Activated naive CD8-positive, alpha-beta T cell (primary cell): Measurements from ENCODE around the gene PCBP1.
"Not testable (repeated sequence)": the region's sequence is repeated elsewhere in the genome, so short reads cannot be mapped to it uniquely, and the experiment has no call there.

ENCODE experiments used
- H3K27ac Mint-ChIP-seq: one replicate; pipeline ENCODE4 v1.8.0; 2021; ENCODE audit warnings: mixed read lengths
- H3K27me3 Mint-ChIP-seq: one replicate; pipeline ENCODE4 v1.8.0; 2021; ENCODE audit warnings: mixed read lengths
- H3K36me3 Mint-ChIP-seq: one replicate; pipeline ENCODE4 v1.8.0; 2021; ENCODE audit warnings: mixed read lengths
- H3K4me1 Mint-ChIP-seq: one replicate; pipeline ENCODE4 v1.8.0; 2021; ENCODE audit warnings: low read depth, mixed read lengths
- H3K4me3 Mint-ChIP-seq: one replicate; pipeline ENCODE4 v1.8.0; 2021; ENCODE audit warnings: mild to moderate bottlenecking, mixed read lengths
- H3K9me3 Mint-ChIP-seq: one replicate; pipeline ENCODE4 v1.8.0; 2021; ENCODE audit warnings: low read depth, mixed read lengths

PCBP1 gene

GRCh38 chr2:70086838-70087701, at the start of gene PCBP1:
Gene PCBP1 (plus strand): TSS chr2:70087477. CDS start chr2:70087744, 267 bp downstream.
- Mint-ChIP-seq H3K36me3 (peaks cover 32% of the 10 kb centered on the region), H3K4me1 (peaks cover 53% of the 10 kb centered on the region), H3K27ac (peak within 1 kb of the TSS; percentile 99)

GRCh38 chr2:70039366-70039765, 47.9 kb upstream of the PCBP1 start:
- Mint-ChIP-seq H3K27ac (no peak overlapping the region), H3K36me3 (peaks cover 9% of the 10 kb centered on the region), H3K9me3 (no peaks in the 10 kb centered on the region), H3K4me3 (no peak overlapping the region), H3K27me3 (no peaks in the 10 kb centered on the region), H3K4me1 (peaks cover 25% of the 10 kb centered on the region)

More at GRCh38 chr2:70086838-70087701, at the start of gene PCBP1:
- Mint-ChIP-seq H3K4me3 (peak within 1 kb of the TSS; percentile 99), H3K27me3 (no peaks in the 10 kb centered on the region), H3K9me3 (no peaks in the 10 kb centered on the region)

DNA sequence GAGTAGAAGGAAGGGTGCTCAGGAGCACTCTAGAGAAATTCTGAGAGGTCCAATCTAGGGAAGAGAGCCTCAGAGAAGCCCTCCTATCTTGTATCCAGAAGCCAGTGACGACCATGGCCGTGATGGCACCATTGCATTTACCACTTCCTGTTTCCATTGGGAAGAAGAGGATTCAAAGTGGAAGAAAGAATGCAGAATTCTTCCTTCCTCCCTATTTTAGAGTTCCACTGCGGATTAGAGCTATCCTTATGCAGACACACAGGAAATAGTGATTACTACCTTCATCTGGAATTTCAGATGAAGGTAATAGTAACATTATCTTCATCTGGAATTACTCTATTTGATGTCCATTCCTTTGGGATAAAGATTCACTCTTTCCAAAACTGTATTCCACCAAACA, 45.6 kb upstream of the PCBP1 start:
- H3K36me3 Mint-ChIP-seq: peaks cover 5% of the 10 kb centered on the region
- no peak overlapping the region for H3K27ac Mint-ChIP-seq
- H3K4me1 Mint-ChIP-seq: peaks cover 28% of the 10 kb centered on the region
- no peaks in the 10 kb centered on the region for H3K9me3 Mint-ChIP-seq
- H3K4me3 Mint-ChIP-seq: no peak overlapping the region
- no peaks in the 10 kb centered on the region for H3K27me3 Mint-ChIP-seq

DNA sequence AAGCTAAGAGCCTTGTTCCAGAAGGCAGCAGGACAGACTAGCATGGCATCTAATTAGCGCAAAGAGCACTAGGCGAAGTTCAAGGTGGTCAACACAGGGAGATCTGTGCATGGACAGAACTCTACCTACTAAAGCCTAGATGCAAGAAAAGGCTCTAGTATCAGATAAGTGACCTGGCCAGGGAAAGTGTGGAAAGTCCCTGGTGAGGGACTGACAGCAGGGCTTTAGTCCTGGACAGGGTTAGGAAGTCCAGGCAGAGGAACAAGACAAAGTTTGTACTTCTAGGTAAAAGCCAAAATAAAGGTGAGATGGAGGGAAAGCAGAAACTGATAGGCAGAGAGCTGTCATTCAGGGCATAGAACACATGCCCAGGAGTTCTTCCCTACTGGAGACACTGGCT, 45.0 kb upstream of the PCBP1 start:
- H3K27me3 Mint-ChIP-seq: no peaks in the 10 kb centered on the region
- peaks cover 28% of the 10 kb centered on the region for H3K4me1 Mint-ChIP-seq
- H3K27ac Mint-ChIP-seq: no peak overlapping the region
- H3K36me3 Mint-ChIP-seq: peaks cover 9% of the 10 kb centered on the region
- no peaks in the 10 kb centered on the region for H3K9me3 Mint-ChIP-seq
- H3K4me3 Mint-ChIP-seq: no peak overlapping the region

DNA sequence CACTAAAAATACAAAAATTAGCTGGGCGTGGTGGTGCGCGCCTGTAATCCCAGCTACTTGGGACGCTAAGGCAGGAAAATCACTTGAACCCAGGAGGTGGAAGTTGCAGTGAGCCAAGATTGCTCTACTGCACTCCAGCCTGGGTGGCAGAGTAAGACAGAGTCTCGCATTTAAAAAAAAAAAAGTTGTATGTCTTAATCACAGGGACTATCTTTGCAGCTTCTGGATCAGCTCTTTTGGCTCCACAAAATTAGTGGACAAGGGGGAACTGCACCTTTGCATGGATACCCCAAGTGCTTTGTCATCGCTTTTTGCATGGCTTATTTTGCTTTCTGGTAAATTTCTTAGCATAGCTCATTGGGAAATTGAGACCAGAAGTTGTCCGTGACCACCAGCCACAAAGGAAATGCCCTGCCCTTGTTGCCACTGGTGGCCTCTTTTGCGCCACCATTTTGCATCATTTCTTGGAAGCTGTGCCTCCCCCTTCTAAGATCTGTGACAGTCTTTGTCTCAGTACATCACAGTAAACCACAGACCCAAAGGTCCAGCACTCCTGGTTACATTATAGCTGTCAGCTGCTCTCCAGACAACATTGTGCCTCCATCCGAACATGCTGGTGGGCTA, 43.9 kb upstream of the PCBP1 start:
- Mint-ChIP-seq H3K36me3 (peaks cover 11% of the 10 kb centered on the region), H3K27ac (peak overlapping the region; percentile 54), H3K4me3 (no peak overlapping the region), H3K9me3 (no peaks in the 10 kb centered on the region), H3K4me1 (peaks cover 30% of the 10 kb centered on the region), H3K27me3 (no peaks in the 10 kb centered on the region)

GRCh38 chr2:70044290-70045040, 42.8 kb upstream of the PCBP1 start:
- H3K27me3 Mint-ChIP-seq: no peaks in the 10 kb centered on the region
- H3K4me3 Mint-ChIP-seq: no peak overlapping the region
- peak overlapping the region; percentile 54 for H3K27ac Mint-ChIP-seq
- H3K9me3 Mint-ChIP-seq: no peaks in the 10 kb centered on the region
- H3K4me1 Mint-ChIP-seq: peaks cover 30% of the 10 kb centered on the region
- H3K36me3 Mint-ChIP-seq: peaks cover 11% of the 10 kb centered on the region

- Mint-ChIP-seq H3K9me3 (no peaks in the 10 kb centered on the region), H3K4me1 (peaks cover 25% of the 10 kb centered on the region), H3K36me3 (peaks cover 9% of the 10 kb centered on the region), H3K4me3 (no peak overlapping the region), H3K27ac (no peak overlapping the region), H3K27me3 (no peaks in the 10 kb centered on the region)
Observed at GRCh38 chr2:70045405-70045804, 41.9 kb upstream of the PCBP1 start.

- Mint-ChIP-seq H3K27ac (no peak overlapping the region), H3K4me1 (peaks cover 25% of the 10 kb centered on the region), H3K36me3 (peaks cover 9% of the 10 kb centered on the region), H3K9me3 (no peaks in the 10 kb centered on the region), H3K4me3 (no peak overlapping the region), H3K27me3 (no peaks in the 10 kb centered on the region)
Observed at GRCh38 chr2:70045932-70046331, 41.3 kb upstream of the PCBP1 start.

- peaks cover 25% of the 10 kb centered on the region for H3K4me1 Mint-ChIP-seq
- H3K4me3 Mint-ChIP-seq: no peak overlapping the region
- H3K27me3 Mint-ChIP-seq: no peaks in the 10 kb centered on the region
- no peaks in the 10 kb centered on the region for H3K9me3 Mint-ChIP-seq
- peaks cover 9% of the 10 kb centered on the region for H3K36me3 Mint-ChIP-seq
- H3K27ac Mint-ChIP-seq: no peak overlapping the region
Observed at GRCh38 chr2:70046534-70046933, 40.7 kb upstream of the PCBP1 start.

GRCh38 chr2:70047451-70047850, 39.8 kb upstream of the PCBP1 start:
- peak overlapping the region; percentile 34 for H3K27ac Mint-ChIP-seq
- H3K4me3 Mint-ChIP-seq: no peak overlapping the region
- H3K36me3 Mint-ChIP-seq: peaks cover 11% of the 10 kb centered on the region
- H3K9me3 Mint-ChIP-seq: no peaks in the 10 kb centered on the region
- no peaks in the 10 kb centered on the region for H3K27me3 Mint-ChIP-seq
- peaks cover 23% of the 10 kb centered on the region for H3K4me1 Mint-ChIP-seq

GRCh38 chr2:70049255-70049654, 38.0 kb upstream of the PCBP1 start:
- Mint-ChIP-seq H3K36me3 (peaks cover 11% of the 10 kb centered on the region), H3K9me3 (no peaks in the 10 kb centered on the region), H3K4me1 (peaks cover 5% of the 10 kb centered on the region), H3K4me3 (no peak overlapping the region), H3K27ac (peak overlapping the region; percentile 34), H3K27me3 (no peaks in the 10 kb centered on the region)

DNA sequence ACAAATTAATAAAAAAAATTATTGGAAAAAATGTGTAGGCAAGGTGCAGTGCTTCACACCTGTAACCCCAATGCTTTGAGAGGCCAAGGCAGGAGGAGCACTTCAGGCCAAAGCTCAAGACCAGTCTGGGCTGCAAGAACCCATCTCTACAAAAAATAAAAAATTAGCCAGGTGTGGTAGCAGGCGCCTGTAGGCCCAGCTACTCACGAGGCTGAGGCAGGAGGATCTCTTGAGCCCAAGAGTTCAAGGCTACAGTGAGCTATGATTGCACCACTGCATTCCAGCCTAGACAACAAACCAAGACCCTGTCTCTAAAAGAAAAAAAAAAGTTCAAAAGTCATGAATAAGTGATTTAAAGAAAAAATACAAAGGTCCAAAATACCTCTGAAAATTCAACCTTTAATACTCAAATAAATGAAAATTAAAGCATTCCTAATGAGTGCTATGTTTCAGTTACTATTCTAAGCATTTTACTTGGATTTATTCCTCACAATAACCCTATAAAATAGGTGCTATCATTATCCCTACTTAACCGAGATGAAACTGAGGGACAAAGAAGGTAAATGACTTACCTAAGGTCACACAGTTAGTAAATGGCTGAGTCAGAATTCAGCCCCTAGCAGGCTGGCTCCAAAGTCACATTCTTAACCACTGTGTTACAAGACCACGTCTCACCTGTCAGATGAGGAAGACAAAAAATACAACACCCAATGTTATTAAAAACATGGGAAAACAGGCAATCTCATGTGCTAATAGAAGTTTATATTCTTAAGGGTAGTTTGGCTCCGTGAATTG, 36.4 kb upstream of the PCBP1 start:
- H3K36me3 Mint-ChIP-seq: peaks cover 13% of the 10 kb centered on the region
- H3K9me3 Mint-ChIP-seq: no peaks in the 10 kb centered on the region
- H3K4me3 Mint-ChIP-seq: no peak overlapping the region
- H3K27me3 Mint-ChIP-seq: no peaks in the 10 kb centered on the region
- peak overlapping the region; percentile 8 for H3K27ac Mint-ChIP-seq
- H3K4me1 Mint-ChIP-seq: peaks cover 2% of the 10 kb centered on the region

DNA sequence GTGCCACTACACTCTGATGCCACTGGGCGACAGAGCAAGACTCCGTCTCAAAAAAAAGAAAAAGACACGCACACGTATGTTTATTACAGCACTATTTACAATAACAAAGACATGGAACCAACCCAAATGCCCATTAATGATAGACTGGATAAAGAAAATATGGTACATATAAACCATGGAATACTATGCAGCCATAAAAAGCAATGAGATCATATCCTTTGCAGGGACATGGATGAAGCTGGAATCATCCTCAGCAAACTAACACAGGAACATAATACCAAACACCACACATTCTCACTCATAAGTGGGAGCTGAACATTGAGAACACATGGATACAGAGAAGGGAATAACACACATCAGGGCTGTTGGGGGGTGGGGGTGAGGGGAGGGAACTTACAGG, 32.0 kb upstream of the PCBP1 start:
- not testable (repeated sequence) for H3K27ac Mint-ChIP-seq, H3K4me1 Mint-ChIP-seq, H3K4me3 Mint-ChIP-seq, H3K27me3 Mint-ChIP-seq, H3K9me3 Mint-ChIP-seq
- H3K36me3 Mint-ChIP-seq: peaks cover 11% of the 10 kb centered on the region

DNA sequence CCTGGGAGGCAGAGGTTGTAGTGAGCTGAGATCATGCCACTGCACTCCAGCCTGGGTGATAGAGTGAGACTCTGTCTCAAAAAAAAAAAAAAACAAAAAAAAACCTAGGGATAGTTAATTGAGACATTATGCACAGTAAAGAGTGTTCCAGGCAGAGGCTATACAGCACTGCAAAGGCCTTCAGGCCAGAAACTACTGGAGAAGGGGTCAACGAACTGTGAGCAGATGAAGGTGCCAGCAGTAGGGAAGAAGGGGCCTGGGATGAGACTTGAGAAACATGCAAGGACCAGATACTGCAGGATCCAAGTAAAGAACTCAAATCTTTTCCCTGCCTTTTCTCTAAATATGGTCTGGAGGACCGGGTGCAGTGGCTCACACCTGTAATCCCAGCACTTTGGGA, 26.0 kb upstream of the PCBP1 start:
- no peak overlapping the region for H3K27ac Mint-ChIP-seq
- H3K27me3 Mint-ChIP-seq: no peaks in the 10 kb centered on the region
- H3K9me3 Mint-ChIP-seq: no peaks in the 10 kb centered on the region
- peaks cover 4% of the 10 kb centered on the region for H3K4me1 Mint-ChIP-seq
- peaks cover 8% of the 10 kb centered on the region for H3K36me3 Mint-ChIP-seq
- H3K4me3 Mint-ChIP-seq: no peak overlapping the region
